GM11168 (cell line): ENCODE data around the gene TLCD2.
"Not testable (repeated sequence)": the region's sequence is repeated elsewhere in the genome, so short reads cannot be mapped to it uniquely, and the experiment has no call there.

Experiments
- in situ Hi-C: fragments of 300-500 bp; cut with MboI; formaldehyde crosslinking; loops from one replicate; pipeline ENCODE4 v1.12.0; 2022; ENCODE audit warnings: low sequenced_read_pairs; ENCODE audit not compliant: unreplicated experiment

The TLCD2 gene

GRCh38 chr17:1736348-1737281 lies 26.4 kb upstream of the TLCD2 start:
- in situ Hi-C loops, result no loop called here

GRCh38 chr17:1735834-1736347 lies 25.7 kb upstream of the TLCD2 start:
- in situ Hi-C loops, result no loop called here

- in situ Hi-C loops, result no loop called here
These were observed 25.2 kb upstream of the TLCD2 start for GRCh38 chr17:1735418-1735817.

GRCh38 chr17:1733759-1734158 lies 23.6 kb upstream of the TLCD2 start:
- in situ Hi-C loops, result no loop called here

GRCh38 chr17:1732833-1733321 lies 22.7 kb upstream of the TLCD2 start:
- in situ Hi-C loops, result no loop called here

- in situ Hi-C loops, result no loop called here
These were observed 22.2 kb upstream of the TLCD2 start for GRCh38 chr17:1732241-1732832.

- in situ Hi-C loops, result no loop called here
These were observed 21.0 kb upstream of the TLCD2 start for GRCh38 chr17:1731194-1731506.

- in situ Hi-C loops, result no loop called here
These were observed 20.4 kb upstream of the TLCD2 start for GRCh38 chr17:1730326-1731193.

GRCh38 chr17:1729966-1730325 lies 19.8 kb upstream of the TLCD2 start:
- in situ Hi-C loops, result no loop called here

GRCh38 chr17:1727876-1728630 lies 17.9 kb upstream of the TLCD2 start:
- in situ Hi-C loops, result no loop called here

- in situ Hi-C loops, result no loop called here
These were observed 17.1 kb upstream of the TLCD2 start for GRCh38 chr17:1727258-1727789.

- in situ Hi-C loops, result no loop called here
These were observed 16.6 kb upstream of the TLCD2 start for GRCh38 chr17:1726626-1727257.

GRCh38 chr17:1725642-1726511 lies 15.7 kb upstream of the TLCD2 start:
- in situ Hi-C loops, result no loop called here

GRCh38 chr17:1724869-1725641 lies 14.9 kb upstream of the TLCD2 start:
- in situ Hi-C loops, result no loop called here

GRCh38 chr17:1724351-1724868 lies 14.2 kb upstream of the TLCD2 start, which contains the start of gene WDR81:
Gene WDR81 (plus strand): TSS chr17:1724704. CDS start chr17:1724960, 256 bp downstream.
- in situ Hi-C loops, result no loop called here

- in situ Hi-C loops, result not testable (repeated sequence)
These were observed 11.8 kb upstream of the TLCD2 start for GRCh38 chr17:1722022-1722421.

- in situ Hi-C loops, result no loop called here
These were observed 10.7 kb upstream of the TLCD2 start for GRCh38 chr17:1720856-1721386.
